GM12878 (cell line): Measurements from ENCODE around the gene SPATA31D1. TPM values are rescaled to one million over a fixed set of nuclear protein-coding genes. Genes with fewer than 3 reads are reported as not detected.

ENCODE experiments used
- ATAC-seq: fragments of 200-7000 bp; cut with Tn5 transposase; 3 replicates; pipeline ENCODE4 v1.9.1; 2020; ENCODE audit warnings: mild to moderate bottlenecking, moderate library complexity
- BruUV-seq: library from RNA; stranded (reverse); fragments of 400-500 nt; replicated peaks from 2 replicates; lab custom pipeline; 2021; lab: Mats Ljungman, UMichigan
- CTCF ChIA-PET: fragments of 300-600 bp; sonication (Branson Sonifier 250); formaldehyde crosslinking; extraction: SDS; loops from one replicate; lab custom pipeline; 2021; ENCODE audit warnings: inconsistent platforms; lab: Yijun Ruan, JAX
- POLR2A ChIA-PET: fragments of 350-600 bp; formaldehyde crosslinking; extraction: SDS; loops from one replicate; lab custom pipeline; 2021; ENCODE audit warnings: inconsistent platforms; lab: Charles Lee
- RAD21 ChIA-PET: fragments of 300-600 bp; sonication (Branson Sonifier 250); formaldehyde crosslinking; loops from one replicate; lab custom pipeline; 2023; ENCODE audit warnings: antibody characterized with exemption; ENCODE audit not compliant: unreplicated experiment; lab: Charles Lee
- SMC1A ChIA-PET: fragments of 300-600 bp; sonication (Branson Sonifier 250); formaldehyde crosslinking; loops from one replicate; lab custom pipeline; 2023; ENCODE audit not compliant: unreplicated experiment, uncharacterized antibody; lab: Charles Lee
- DNase-seq: peaks from one replicate; pipeline ENCODE4 v3.0.0-alpha.2; 2011; ENCODE audit warnings: low read depth, low spot score
- FAIRE-seq: peaks from 3 replicates; lab custom pipeline; 2011; peaks lifted over from hg19 to GRCh38; lab: Jason Lieb, UNC
- H2AFZ ChIP-seq: 2 replicates; pipeline ENCODE4 v1.6.0; 2011; ENCODE audit warnings: low read depth, low read length, control low read depth; ENCODE audit not compliant: control insufficient read depth
- H3K27ac ChIP-seq: 2 replicates; pipeline ENCODE4 v1.5.1; 2011; ENCODE audit warnings: control low read depth; ENCODE audit not compliant: control insufficient read depth, insufficient read depth
- H3K27me3 ChIP-seq, 2 experiments: replicated peaks in 1 of 2; 2 replicates each; pipeline versions ENCODE4 v1.6.0 to v1.6.1; 2011; ENCODE audit warnings: low read length in 1 of 2; ENCODE audit not compliant: control insufficient read depth in 2 of 2, insufficient read depth in 2 of 2
- H3K36me3 ChIP-seq, 2 experiments: 2 replicates each; pipeline ENCODE4 v1.5.1; 2011; ENCODE audit warnings: low read length in 1 of 2; ENCODE audit not compliant: control insufficient read depth in 2 of 2, insufficient read depth in 2 of 2
- H3K4me1 ChIP-seq: 2 replicates; pipeline ENCODE4 v1.6.1; 2011; ENCODE audit warnings: mild to moderate bottlenecking, low read length, moderate library complexity, mixed read lengths; ENCODE audit not compliant: control insufficient read depth, insufficient read depth
- H3K4me2 ChIP-seq: 2 replicates; pipeline ENCODE4 v1.6.0; 2011; ENCODE audit warnings: control low read depth; ENCODE audit not compliant: control insufficient read depth, insufficient read depth
- H3K4me3 ChIP-seq: fragments of 200-600 bp; sonication (generic); 2 replicates; pipeline ENCODE4 v1.5.1; 2016
- H3K79me2 ChIP-seq: 2 replicates; pipeline ENCODE4 v1.6.0; 2011; ENCODE audit warnings: low read length; ENCODE audit not compliant: control insufficient read depth, insufficient read depth
- H3K9ac ChIP-seq: 2 replicates; pipeline ENCODE4 v1.8.0; 2011; ENCODE audit warnings: low read length, control low read depth, mixed read lengths; ENCODE audit not compliant: control insufficient read depth, insufficient read depth
- H3K9me3 ChIP-seq: replicated peaks from 3 replicates; pipeline ENCODE4 v1.5.1; 2011; ENCODE audit warnings: mild to moderate bottlenecking, low read length; ENCODE audit not compliant: control insufficient read depth, insufficient read depth
- H4K20me1 ChIP-seq: 2 replicates; pipeline ENCODE4 v1.6.0; 2011; ENCODE audit not compliant: control insufficient read depth, insufficient read depth
- BCLAF1 ChIP-seq: fragments of 450-650 bp; IDR thresholded peaks from 2 replicates; pipeline ENCODE4 v1.6.1; 2017; ENCODE audit warnings: antibody characterized with exemption, mild to moderate bottlenecking, moderate library complexity
- FOS ChIP-seq: IDR thresholded peaks from 3 replicates; pipeline ENCODE4 v1.6.1; 2011; ENCODE audit warnings: borderline replicate concordance; ENCODE audit not compliant: insufficient read length; ENCODE audit errors: extremely low read depth
- HDAC2 ChIP-seq: fragments of 200-600 bp; sonication (generic); IDR thresholded peaks from 2 replicates; pipeline ENCODE4 v1.6.1; 2017
- IRF4 ChIP-seq: IDR thresholded peaks from 2 replicates; pipeline ENCODE4 v1.6.1; 2011; ENCODE audit warnings: low read depth, low read length
- MAX ChIP-seq: IDR thresholded peaks from 2 replicates; pipeline ENCODE4 v1.6.1; 2012; ENCODE audit warnings: low read depth, low read length, improper control_type of control experiment
- MTA3 ChIP-seq: IDR thresholded peaks from 2 replicates; pipeline ENCODE4 v1.6.1; 2012; ENCODE audit warnings: low read length, inconsistent platforms, borderline replicate concordance
- NR2C2 ChIP-seq: IDR thresholded peaks from 2 replicates; pipeline ENCODE4 v1.6.1; 2011; ENCODE audit warnings: borderline replicate concordance, low read depth; ENCODE audit not compliant: control insufficient read depth, insufficient read length
- NR2F1 ChIP-seq: fragments of 450-650 bp; conservative IDR thresholded peaks from 2 replicates; pipeline ENCODE4 v1.6.1; 2017; ENCODE audit warnings: mild to moderate bottlenecking
- RELA ChIP-seq: fragments of 450-650 bp; IDR thresholded peaks from 2 replicates; pipeline ENCODE4 v1.8.0; 2014; ENCODE audit warnings: borderline replicate concordance; ENCODE audit not compliant: partially characterized antibody
- SP1 ChIP-seq: IDR thresholded peaks from one replicate; pipeline ENCODE4 v1.6.1; 2011; ENCODE audit warnings: low read depth, low read length
- SUZ12 ChIP-seq: fragments of 200-600 bp; sonication (generic); IDR thresholded peaks from one replicate; pipeline ENCODE4 v1.6.1; 2018; ENCODE audit warnings: antibody characterized with exemption, mild to moderate bottlenecking; ENCODE audit not compliant: unreplicated experiment
- ZBTB33 ChIP-seq: fragments of 450-650 bp; IDR thresholded peaks from 2 replicates; pipeline ENCODE4 v1.6.1; 2017; ENCODE audit warnings: mild to moderate bottlenecking
- WGBS: methylation state at CpG from one replicate; pipeline ENCODE4 v1.1.6; 2016; ENCODE audit warnings: low lambda C conversion rate; ENCODE audit not compliant: insufficient replicate concordance, insufficient coverage; ENCODE audit errors: missing lambda C conversion rate; 5-methylcytosine and 5-hydroxymethylcytosine counted together
- in situ Hi-C: fragments of 300-500 bp; cut with MboI; formaldehyde crosslinking; loops from 9 replicates; pipeline ENCODE4 v1.14.3; 2018; ENCODE audit warnings: mixed read lengths
- intact Hi-C: fragments of 100-400 bp; cut with micrococcal nuclease; formaldehyde crosslinking; loops from one replicate; pipeline ENCODE4 v1.14.2; 2022; ENCODE audit not compliant: unreplicated experiment
- polyA plus RNA-seq, 11 experiments: library from polyadenylated mRNA; depleted of rRNA in 4 of 11; unstranded in 6 of 11; stranded (reverse) in 5 of 11; fragments of >200 nt; fragmentation: Nextera tagmentation in 4 of 11; fragmentation: Illumina TruSeq in 1 of 11; extraction: Ambion mirVana in 4 of 11; extraction: Trizol in 1 of 11; gene quantifications; 1 replicate in 1 of 11; 2 replicates in 10 of 11; pipeline versions ENCODE4 v1.2.1 to v1.2.3, GENCODE V29; 2011 to 2016; ENCODE audit warnings: inconsistent platforms in 2 of 11, missing spikeins in 2 of 11, low read depth in 1 of 11
- total RNA-seq, 4 experiments: library from RNA; depleted of rRNA in 3 of 4; stranded (reverse); fragments of >200 nt in 3 of 4; fragmentation: Illumina TruSeq in 1 of 4; extraction: Trizol in 1 of 4; gene quantifications; 2 replicates each; pipeline versions ENCODE4 v1.2.1 to v1.2.3, GENCODE V29; 2013 to 2021

Gene SPATA31D1
- total and polyA plus RNA-seq, 10 of the 15 experiments (the other 5 are each of a cell fraction or from before 2014, with no cell fraction given) = 0.01 to 0.45 (median 0.05) TPM; not detected in 4

DNA sequence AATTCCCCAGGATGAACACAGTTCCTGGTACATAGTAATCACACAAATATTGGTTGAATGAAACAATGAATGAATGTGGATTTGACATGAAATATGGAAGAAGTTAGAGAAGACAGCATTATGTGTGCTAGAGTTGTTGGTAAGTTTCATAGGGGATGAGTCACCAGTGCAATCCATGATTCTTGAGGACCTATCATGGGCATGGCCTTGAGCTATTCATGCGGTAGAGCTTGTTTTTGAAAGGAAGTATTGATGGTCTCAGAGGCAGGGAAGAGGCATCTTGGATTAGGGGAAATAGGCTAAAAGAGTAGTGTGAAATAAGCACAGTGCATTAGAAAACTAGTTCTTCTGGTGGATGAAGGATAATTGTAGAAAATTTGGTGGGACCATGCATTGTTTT is 22.1 kb downstream of the SPATA31D1 start:
- intact Hi-C loops = no loop called here
- RAD21 ChIA-PET = no interaction called here
- no peak overlapping the region for H3K4me3 ChIP-seq

More for the DNA sequence above, 22.1 kb downstream of the SPATA31D1 start:
- TF ChIP-seq SUZ12 = no peak
- no peak for TF ChIP-seq HDAC2
- TF ChIP-seq NR2F1 = no peak
- TF ChIP-seq ZBTB33 = no peak
- TF ChIP-seq MAX = no peak
- no peak for TF ChIP-seq NR2C2
- TF ChIP-seq MTA3 = no peak
- no peak for TF ChIP-seq IRF4
- TF ChIP-seq RELA = no peak
- TF ChIP-seq BCLAF1 = no peak
- no peak for TF ChIP-seq SP1
- no peak for TF ChIP-seq FOS
- Histone ChIP-seq H3K27ac (no peak overlapping the region), H3K9me3 (no peaks in the 10 kb centered on the region; the same call in 2 of the 3 replicates), H3K4me2 (no peak overlapping the region), H3K36me3 (no peaks in the 10 kb centered on the region), H3K79me2 (no peaks in the 10 kb centered on the region), H3K9ac (no peak overlapping the region), H4K20me1 (no peaks in the 10 kb centered on the region), H3K27me3 (no peaks in the 10 kb centered on the region), H2AFZ (no peak overlapping the region), H3K4me1 (no peaks in the 10 kb centered on the region)
- FAIRE-seq (no peak), DNase-seq (no peak), ATAC-seq (no peak)
- POLR2A ChIA-PET = no interaction called here
- 100% methylated on average over 1 of the region's 1 CpG for WGBS
- CTCF ChIA-PET = no interaction called here
- SMC1A ChIA-PET = no interaction called here
- in situ Hi-C loops = no loop called here
- no TSS peak for BruUV-seq
